Measurements from ENCODE around the gene SPPL2B. TPM values are rescaled to one million over a fixed set of nuclear protein-coding genes. Genes with fewer than 3 reads are reported as not detected.

Gene SPPL2B
- total RNA-seq, 1 donor from 2014 or later, result 69.7 TPM

DNA sequence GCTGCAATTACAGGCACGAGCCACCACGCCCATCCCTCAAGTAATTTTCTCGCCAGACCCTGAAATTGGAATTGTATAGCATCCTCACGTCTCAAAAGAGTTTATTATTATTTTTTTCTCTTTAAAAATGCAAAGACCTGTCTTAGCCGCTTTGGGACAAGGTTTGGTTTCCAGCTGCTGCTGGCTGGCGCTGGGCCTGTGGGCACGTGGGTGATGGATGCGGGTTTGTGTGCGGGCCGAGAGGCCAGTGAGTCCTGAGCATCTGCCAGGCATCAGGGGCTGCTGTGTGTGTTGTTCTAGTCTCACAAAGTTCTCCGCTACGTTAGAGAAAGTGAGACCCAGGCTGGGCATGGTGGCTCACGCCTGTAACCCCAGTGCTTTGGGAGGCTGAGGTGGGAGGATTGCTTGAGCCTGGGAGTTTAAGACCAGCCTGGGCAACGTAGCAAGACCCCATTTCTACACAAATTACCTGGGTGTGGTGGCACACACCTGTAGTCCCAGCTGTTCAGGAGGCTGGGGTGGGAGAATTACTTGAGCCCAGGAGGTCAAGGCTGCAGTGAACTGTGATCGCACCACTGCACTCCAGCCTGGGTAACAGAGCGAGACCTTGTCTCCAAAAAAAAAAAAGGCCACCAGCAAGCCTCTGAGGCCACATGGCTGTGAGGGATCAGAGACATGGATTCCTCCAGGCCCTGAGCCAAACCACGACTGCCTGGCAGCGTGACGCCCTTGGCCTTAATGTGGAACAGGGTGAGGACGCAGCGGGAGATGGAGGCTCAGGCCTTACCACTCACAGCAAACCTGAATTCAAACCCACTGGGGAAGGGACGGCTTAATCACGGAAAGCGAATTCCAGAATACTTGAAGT is 26.9 kb downstream of the SPPL2B start:
- H3K27me3 Mint-ChIP-seq, result peaks cover 6% of the 10 kb centered on the region
- no peaks in the 10 kb centered on the region for H3K36me3 Mint-ChIP-seq (ENCODE audit: low read depth)
- peaks cover under 1% of the 10 kb centered on the region for H3K4me1 Mint-ChIP-seq
- no peak for DNase-seq
- H3K4me3 Mint-ChIP-seq, result no peak overlapping the region
- intact Hi-C loops (cut with micrococcal nuclease), result no loop called here
- no peak overlapping the region for H3K27ac Mint-ChIP-seq
- H3K9me3 Mint-ChIP-seq, result no peaks in the 10 kb centered on the region

DNA sequence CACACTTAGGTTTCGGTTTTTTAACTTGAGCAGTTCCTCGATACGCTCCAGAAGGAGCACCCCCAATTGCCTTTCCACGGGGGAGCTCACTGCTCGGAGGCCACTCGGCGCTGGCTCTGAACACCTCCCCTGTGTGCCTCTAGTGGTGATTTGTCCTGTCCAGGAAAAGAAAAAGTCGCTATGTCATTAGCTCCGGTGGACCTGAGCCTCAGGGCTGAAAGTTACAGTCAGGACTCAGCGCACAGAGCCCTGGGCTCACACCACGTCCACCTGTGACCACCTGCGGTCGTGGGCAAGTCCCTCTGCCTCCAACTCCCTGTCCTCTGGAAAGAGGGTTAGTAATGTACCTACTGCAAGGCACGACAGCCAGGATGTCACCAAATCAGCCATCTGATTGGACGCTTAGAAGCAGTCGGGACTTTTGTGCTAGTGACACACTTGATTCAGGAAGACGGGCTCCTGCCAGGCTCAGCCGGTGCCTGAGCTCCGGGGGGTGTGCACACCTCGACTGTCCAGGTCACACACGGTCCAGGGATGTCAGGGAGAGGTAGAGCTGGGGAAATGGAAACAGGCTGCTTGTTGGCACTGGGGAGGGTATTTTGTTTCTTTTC is 27.7 kb downstream of the SPPL2B start:
- peaks cover 11% of the 10 kb centered on the region for H3K27me3 Mint-ChIP-seq
- H3K4me3 Mint-ChIP-seq, result no peak overlapping the region
- no peak overlapping the region for H3K27ac Mint-ChIP-seq
- H3K36me3 Mint-ChIP-seq (ENCODE audit: low read depth), result no peaks in the 10 kb centered on the region
- H3K9me3 Mint-ChIP-seq, result no peaks in the 10 kb centered on the region
- intact Hi-C loops (cut with micrococcal nuclease), result no loop called here
- peaks cover 4% of the 10 kb centered on the region for H3K4me1 Mint-ChIP-seq
- DNase-seq, result no peak

DNA sequence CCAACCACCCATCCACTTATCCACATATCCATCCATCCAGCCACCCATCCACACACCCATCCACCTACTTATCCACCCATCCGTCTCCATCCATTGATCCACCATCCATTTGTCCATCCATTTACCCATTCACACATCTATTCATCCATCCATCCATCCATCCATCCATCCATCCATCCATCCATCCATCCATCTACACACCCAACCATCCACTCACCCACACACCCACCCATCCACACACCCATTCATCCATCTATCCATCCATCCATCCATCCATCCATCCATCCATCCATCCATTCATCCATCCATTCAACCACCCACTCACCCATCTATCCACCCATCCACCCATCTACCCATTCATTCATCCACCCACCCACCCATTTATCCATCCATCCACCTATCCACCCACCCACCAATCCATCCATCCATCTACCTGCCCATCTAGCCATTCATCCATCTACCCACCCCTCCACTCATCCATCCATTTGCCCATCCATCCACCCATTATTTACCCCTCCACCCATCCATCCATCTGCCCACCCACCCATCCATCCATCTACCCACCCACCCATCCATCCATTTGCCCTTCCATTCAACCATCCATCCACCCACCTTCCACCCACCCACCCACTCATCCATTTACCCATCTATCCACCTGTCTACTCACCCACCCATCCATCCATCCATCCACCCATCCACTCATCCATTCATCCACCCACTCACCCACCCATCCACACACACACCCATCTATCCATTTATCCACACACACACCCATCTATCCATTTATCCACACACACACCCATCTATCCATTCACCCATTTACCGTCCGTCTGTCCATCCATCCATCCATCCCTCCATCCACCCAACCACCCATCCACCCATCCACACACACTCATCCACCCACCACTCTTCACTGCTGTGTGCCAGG is 29.1 kb downstream of the SPPL2B start:
- Mint-ChIP-seq H3K4me3 (no peak overlapping the region), H3K9me3 (no peaks in the 10 kb centered on the region), H3K27ac (no peak overlapping the region), H3K36me3 (ENCODE audit: low read depth) (no peaks in the 10 kb centered on the region), H3K27me3 (peaks cover 11% of the 10 kb centered on the region), H3K4me1 (peaks cover 4% of the 10 kb centered on the region)
- intact Hi-C loops (cut with micrococcal nuclease), result no loop called here
- no peak for DNase-seq

DNA sequence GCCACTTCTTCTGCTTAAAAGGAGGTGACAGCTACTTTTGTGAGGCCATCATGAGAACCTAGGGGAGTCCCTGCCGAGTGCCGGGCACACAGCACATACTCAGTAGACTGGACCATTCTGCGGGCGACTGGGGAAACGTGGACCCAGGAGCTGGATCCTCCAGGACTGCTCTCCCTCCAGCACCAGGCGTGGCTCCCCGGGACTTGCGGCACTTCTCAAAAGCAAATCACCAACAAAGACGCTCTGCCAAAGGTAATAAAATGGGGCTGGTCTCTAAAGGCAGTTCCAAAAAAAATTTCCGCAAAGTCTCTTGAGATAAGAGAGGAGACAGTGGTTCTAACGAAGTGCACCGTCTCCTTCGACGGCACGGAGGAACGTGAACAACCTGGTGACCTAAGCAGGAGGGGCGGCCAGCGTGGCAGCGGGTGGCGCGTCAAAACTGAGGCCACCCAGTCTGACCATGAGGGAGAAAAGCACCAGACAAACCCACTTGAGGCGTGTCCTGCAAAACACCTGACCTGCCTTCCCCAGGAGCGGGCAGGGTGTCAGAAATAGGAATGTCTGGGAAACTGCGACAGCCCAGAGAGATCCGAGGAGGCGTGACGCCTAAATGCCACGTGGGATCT is 30.2 kb downstream of the SPPL2B start:
- H3K36me3 Mint-ChIP-seq (ENCODE audit: low read depth), result no peaks in the 10 kb centered on the region
- DNase-seq, result no peak
- peaks cover 4% of the 10 kb centered on the region for H3K4me1 Mint-ChIP-seq
- intact Hi-C loops (cut with micrococcal nuclease), result no loop called here
- no peak overlapping the region for H3K4me3 Mint-ChIP-seq
- H3K27ac Mint-ChIP-seq, result no peak overlapping the region
- H3K27me3 Mint-ChIP-seq, result peaks cover 11% of the 10 kb centered on the region
- H3K9me3 Mint-ChIP-seq, result no peaks in the 10 kb centered on the region

DNA sequence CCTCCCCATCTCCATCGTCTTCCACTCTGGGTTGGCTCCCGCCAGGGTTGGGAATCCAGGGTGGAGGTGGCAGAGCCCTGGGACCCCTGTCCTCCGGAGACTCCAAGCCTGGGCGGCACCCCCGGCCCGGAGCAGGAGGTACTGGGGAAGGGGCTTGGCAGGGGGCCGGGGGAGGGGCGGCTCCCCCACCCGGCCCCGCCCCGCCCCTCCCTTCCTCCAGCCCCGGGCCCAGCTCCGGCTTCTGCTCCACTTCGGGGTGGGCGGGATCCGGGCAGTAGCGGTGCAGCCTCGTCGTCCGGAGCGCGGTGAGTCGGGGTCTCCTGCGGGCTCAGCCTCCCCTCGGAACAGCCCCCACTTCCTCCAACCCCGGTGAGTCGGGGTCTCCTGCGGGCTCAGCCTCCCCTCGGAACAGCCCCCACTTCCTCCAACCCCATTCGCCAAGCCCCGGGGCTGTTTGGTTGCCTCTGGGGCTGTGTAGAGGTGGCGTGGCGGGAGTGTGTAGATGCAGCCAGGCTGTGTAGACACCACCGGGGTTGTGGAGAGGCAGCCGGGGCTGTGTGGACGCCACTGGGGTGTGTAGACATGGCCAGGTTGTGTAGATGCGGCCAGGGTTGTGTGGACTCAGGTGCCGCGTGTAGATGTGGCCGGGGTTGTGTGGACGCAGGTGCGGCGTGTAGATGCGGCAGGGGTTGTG is 31.7 kb downstream of the SPPL2B start, which contains the start of gene TMPRSS9:
TSS of gene TMPRSS9 (plus strand) at position 274 of the 694 bp plus-strand sequence. CDS start 29,521 bp downstream, outside the sequence.
- peaks cover 12% of the 10 kb centered on the region for H3K27me3 Mint-ChIP-seq
- H3K4me3 Mint-ChIP-seq, result no peak within 1 kb of the TSS
- H3K9me3 Mint-ChIP-seq, result no peaks in the 10 kb centered on the region
- H3K27ac Mint-ChIP-seq, result no peak within 1 kb of the TSS
- intact Hi-C loops (cut with micrococcal nuclease), result no loop called here
- no peak for DNase-seq
- H3K36me3 Mint-ChIP-seq (ENCODE audit: low read depth), result no peaks in the 10 kb centered on the region
- H3K4me1 Mint-ChIP-seq, result peaks cover 5% of the 10 kb centered on the region

DNA sequence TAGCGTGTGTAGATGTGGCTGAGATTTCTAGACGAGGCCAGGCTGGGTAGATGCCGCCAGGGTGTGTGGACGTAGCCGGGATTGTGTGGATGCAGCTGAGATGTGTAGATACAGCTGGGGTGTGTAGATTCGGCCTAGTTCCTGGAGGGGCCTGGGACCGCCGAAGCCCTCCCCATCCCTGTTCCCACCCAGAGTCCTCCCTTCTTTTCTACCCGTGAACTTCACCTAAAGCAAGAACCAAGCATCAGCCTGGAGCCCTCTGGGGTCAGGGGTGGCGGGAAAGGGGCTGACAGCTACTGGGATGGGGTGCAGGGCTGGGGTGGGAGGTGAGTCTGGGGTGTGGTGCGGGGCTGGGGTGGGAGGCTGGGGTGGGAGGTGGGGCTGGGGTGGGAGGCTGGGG is 32.3 kb downstream of the SPPL2B start:
- Mint-ChIP-seq H3K4me3 (no peak overlapping the region), H3K4me1 (peaks cover 7% of the 10 kb centered on the region), H3K27ac (no peak overlapping the region), H3K27me3 (peaks cover 16% of the 10 kb centered on the region), H3K36me3 (ENCODE audit: low read depth) (no peaks in the 10 kb centered on the region), H3K9me3 (no peaks in the 10 kb centered on the region)
- intact Hi-C loops (cut with micrococcal nuclease), result no loop called here
- no peak for DNase-seq

DNA sequence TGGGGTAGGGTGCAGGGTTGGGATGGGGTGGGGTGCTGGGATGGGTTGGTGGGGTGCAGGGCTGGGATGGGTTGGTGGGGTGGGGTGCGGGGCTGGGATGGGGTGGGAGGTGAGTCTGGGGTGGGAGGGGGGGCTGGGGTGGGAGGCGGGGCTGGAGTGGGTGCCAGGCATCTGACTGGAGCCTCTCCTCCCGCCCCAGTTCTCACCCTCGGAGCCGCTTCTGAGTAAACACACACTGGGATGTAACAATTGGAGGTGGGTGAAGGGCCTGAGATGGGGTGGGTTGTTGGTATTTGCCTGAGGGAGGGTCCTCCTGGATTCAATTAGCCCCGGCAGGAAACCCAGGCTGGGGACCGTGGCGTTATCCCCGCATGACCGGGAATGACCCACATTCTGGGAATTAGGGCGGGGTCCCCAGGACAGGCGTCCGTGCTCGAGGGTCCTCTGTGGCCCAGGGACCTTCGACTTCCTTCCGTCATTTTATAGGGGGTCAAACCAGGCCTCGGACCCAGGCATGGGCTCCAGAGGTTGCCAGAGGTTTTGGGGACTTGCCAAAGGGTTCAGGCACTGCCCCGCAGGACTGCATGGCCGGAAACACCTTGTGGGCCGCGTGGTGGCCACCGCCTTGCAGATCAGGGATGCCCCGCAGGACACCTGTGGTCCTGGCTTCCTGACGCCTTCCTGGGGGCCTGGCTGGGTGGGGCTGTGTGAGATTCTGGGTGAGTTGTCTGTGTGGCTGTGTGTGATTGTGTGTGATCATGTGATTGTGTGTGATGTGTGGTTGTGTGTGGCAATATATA is 33.0 kb downstream of the SPPL2B start:
- Mint-ChIP-seq H3K36me3 (ENCODE audit: low read depth) (no peaks in the 10 kb centered on the region), H3K27ac (no peak overlapping the region), H3K4me1 (peaks cover 7% of the 10 kb centered on the region), H3K4me3 (no peak overlapping the region), H3K27me3 (peaks cover 16% of the 10 kb centered on the region), H3K9me3 (no peaks in the 10 kb centered on the region)
- intact Hi-C loops (cut with micrococcal nuclease), result no loop called here
- no peak for DNase-seq

DNA sequence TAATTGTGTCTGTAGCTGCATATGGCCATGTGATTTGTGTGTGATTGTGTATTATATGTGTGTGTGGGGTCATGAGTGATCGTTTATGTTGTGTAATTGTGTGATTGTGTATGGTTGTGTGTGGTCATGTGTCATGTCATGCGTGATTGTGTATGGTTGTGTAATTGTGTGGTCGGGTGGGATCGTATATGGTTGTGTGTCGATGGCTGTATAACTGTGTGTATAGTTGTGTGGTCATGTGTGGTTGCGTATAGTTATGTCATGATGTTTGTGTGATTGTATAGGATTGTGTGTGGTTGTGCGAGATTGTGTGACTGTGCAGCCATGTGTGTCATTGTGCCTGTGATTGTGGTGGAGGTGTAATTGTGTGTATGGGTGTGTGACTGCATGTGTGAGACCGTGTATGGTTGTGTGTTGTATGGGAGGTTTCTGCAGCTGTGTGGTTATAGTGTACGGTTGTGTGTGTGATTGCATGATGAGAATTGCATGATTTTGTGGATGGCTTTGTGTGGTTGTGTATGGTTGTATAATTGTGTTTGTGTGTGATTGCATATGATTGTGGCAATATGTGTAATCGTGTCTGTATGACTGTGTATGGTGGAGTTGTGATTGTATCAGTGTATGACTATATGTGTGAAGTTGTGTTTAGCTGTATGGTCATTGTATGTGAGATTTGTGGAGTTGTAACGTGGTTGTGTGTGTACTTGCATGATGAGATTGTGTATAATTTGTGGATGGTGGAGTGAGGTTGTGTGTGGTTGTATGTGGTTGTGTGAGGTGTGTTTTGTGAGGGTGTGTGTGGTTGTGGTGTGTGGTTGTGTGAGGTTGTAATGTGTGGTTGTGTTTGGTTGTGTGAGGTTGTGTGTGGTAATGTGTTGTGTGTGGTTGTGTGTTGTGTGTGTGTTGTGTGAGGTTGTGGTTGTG is 33.8 kb downstream of the SPPL2B start:
- Mint-ChIP-seq H3K27me3 (peaks cover 16% of the 10 kb centered on the region), H3K4me1 (peaks cover 7% of the 10 kb centered on the region), H3K9me3 (no peaks in the 10 kb centered on the region), H3K4me3 (no peak overlapping the region), H3K27ac (no peak overlapping the region), H3K36me3 (ENCODE audit: low read depth) (no peaks in the 10 kb centered on the region)
- no peak for DNase-seq
- intact Hi-C loops (cut with micrococcal nuclease), result no loop called here

DNA sequence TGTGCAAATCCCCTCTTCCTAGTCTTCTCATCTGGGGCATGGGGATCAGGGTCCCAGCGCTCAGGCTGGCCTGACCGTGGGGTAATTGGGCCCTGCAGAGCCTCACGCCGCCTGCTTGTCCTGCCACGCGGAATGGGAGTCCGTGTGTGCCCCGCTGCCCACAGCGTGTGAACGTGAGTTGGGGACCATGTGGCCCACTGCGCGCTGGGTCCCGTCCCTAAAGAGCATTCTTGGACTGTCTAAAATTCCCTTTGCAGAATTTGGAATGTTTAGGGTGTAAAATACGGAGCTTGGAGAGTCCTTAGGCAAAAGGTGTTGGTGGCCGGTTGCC is 34.5 kb downstream of the SPPL2B start:
- H3K4me3 Mint-ChIP-seq, result no peak overlapping the region
- H3K9me3 Mint-ChIP-seq, result no peaks in the 10 kb centered on the region
- H3K4me1 Mint-ChIP-seq, result peaks cover 7% of the 10 kb centered on the region
- H3K27me3 Mint-ChIP-seq, result peaks cover 16% of the 10 kb centered on the region
- intact Hi-C loops (cut with micrococcal nuclease), result no loop called here
- H3K27ac Mint-ChIP-seq, result no peak overlapping the region
- no peaks in the 10 kb centered on the region for H3K36me3 Mint-ChIP-seq (ENCODE audit: low read depth)
- DNase-seq, result no peak

DNA sequence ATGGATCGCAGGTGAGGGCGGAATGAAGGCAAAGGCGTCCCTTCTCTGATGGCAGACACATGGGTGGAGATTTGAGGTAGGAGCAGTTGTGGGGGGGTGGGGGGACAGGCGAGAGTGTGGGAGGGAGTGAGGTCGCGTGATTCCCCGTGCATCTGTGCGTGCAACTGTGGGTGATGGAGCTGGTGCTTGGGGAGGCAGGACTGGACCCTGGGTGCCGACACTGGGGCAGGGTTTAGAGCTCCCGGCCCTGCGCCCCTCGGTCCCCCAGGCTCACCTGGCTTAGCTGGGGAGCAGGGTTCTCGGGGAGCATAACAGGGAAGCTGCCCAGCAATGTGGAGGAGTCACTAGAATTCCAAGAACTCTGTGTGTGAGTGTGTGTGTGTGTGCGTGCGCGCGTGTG is 34.9 kb downstream of the SPPL2B start:
- no peaks in the 10 kb centered on the region for H3K36me3 Mint-ChIP-seq (ENCODE audit: low read depth)
- H3K4me3 Mint-ChIP-seq, result no peak overlapping the region
- DNase-seq, result no peak
- H3K4me1 Mint-ChIP-seq, result peaks cover 7% of the 10 kb centered on the region
- peaks cover 16% of the 10 kb centered on the region for H3K27me3 Mint-ChIP-seq
- peaks cover 4% of the 10 kb centered on the region for H3K9me3 Mint-ChIP-seq
- H3K27ac Mint-ChIP-seq, result no peak overlapping the region
- intact Hi-C loops (cut with micrococcal nuclease), result no loop called here

DNA sequence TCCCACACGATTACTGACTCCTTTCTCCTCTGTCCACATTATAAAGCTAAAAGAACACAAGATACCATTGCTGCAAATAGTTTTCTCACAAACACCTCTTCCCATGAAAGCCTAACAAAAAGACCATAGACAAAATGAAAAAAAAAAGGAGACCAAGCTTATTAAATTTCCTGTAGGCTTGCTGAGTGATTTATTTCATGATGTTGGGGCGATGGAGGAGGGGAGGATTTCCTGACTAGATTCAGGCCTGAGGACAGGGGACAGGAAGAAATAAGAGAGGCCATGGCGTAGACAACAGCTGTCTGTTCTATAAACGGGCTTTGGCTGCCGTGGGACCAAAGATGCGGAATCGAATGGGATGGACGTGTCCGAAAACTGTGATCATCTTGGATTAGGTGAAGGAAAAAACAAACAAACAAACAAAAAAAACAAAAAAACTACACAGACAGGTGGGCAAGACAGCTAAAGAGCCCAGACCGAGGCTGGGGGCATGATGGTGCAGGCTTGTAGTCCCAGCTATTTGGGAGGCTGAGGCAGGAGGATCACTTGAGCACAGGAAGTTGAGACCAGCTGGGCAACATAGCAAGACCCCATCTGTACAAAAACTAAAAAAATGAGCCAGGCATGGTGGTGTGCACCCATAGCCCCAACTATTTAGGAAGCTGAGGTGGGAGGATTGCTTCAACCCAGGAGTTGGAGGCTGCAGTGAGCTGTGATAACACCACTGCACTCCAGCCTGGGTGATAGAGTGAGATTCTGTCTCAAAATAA is 36.9 kb downstream of the SPPL2B start:
- Mint-ChIP-seq H3K36me3 (ENCODE audit: low read depth) (peaks cover 2% of the 10 kb centered on the region), H3K4me3 (no peak overlapping the region), H3K9me3 (peaks cover 5% of the 10 kb centered on the region), H3K27me3 (peaks cover 9% of the 10 kb centered on the region), H3K27ac (no peak overlapping the region), H3K4me1 (peaks cover 6% of the 10 kb centered on the region)
- intact Hi-C loops (cut with micrococcal nuclease), result no loop called here
- DNase-seq, result no peak
